Activated naive CD4-positive, alpha-beta T cell treated with anti-CD3 and anti-CD28 coated beads, Interleukin-2, amount 10 ng/mL, durations not matched to agents 7 days and 5 days (primary cell): ENCODE results near the gene HSPE1.
"Not testable (repeated sequence)": the region's sequence is repeated elsewhere in the genome, so short reads cannot be mapped to it uniquely, and the experiment has no call there.

Source experiments
- CTCF ChIA-PET: fragments of 350-600 bp; sonication (Branson Sonifier 250); formaldehyde crosslinking; loops from one replicate; lab custom pipeline; 2021; ENCODE audit warnings: antibody characterized with exemption; lab: Charles Lee
- DNase-seq: peaks from one replicate; pipeline ENCODE4 v3.0.0-alpha.2; 2020
- H3K27ac Mint-ChIP-seq: one replicate; pipeline ENCODE4 v1.8.0; 2021; ENCODE audit warnings: mild to moderate bottlenecking, moderate library complexity, mixed read lengths
- H3K27me3 Mint-ChIP-seq: one replicate; pipeline ENCODE4 v1.8.0; 2021; ENCODE audit warnings: mild to moderate bottlenecking, mixed read lengths
- H3K36me3 Mint-ChIP-seq: one replicate; pipeline ENCODE4 v1.8.0; 2021; ENCODE audit warnings: mixed read lengths
- H3K4me1 Mint-ChIP-seq: one replicate; pipeline ENCODE4 v1.8.0; 2021; ENCODE audit warnings: mixed read lengths
- H3K4me3 Mint-ChIP-seq: one replicate; pipeline ENCODE4 v1.8.0; 2021; ENCODE audit warnings: mild to moderate bottlenecking, moderate library complexity, mixed read lengths
- H3K9me3 Mint-ChIP-seq: one replicate; pipeline ENCODE4 v1.8.0; 2021; ENCODE audit warnings: mixed read lengths

Gene HSPE1

DNA sequence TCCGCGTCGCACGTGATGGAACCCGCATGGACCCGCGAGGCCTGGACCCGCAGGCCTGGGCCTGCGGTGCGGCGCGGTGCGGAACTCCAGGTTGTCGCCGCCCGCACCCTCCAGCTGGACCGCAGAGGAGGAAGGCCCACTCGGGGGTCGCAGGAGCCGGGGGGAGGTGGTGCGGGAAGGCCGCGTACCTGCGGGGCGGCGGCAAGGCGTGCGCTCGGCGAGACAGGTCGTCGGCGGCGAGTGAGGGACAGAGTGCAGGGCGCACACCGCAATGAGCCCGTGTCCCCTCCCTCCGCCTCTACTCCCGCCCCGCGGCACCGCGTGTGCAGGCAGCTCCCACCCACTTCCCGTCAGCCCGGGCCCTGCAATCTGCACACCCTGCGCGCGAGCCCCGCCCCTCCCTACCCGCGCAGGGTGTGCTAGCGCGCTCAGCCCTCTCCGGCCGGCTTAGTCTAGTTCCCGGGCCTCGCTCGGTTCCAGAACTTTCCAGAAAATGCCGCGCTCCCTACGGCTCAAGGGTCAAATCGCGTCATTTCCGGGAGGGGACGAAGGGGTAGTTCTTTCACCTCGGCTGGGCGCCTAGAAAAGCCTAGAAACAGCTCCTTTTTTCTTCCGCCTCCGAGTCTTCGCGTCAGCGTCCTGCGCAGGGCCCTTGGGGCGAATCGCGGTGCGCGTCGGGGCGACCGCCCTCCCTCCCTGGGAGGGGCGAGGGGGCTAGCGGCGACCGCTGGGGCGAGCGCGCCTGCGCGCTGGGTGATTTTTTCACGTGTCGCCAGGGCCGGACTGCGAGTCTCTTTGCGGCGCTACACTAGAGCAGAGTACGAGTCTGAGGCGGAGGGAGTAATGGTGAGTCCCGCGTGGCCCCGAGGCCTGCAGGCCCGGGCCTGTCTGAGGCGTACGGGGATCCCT lies at the start of gene HSPE1, which contains the start of gene HSPD1:
TSS of gene HSPE1 (plus strand) at position 786 of the 909 bp plus-strand sequence. CDS start at position 844, 58 bp downstream.
TSS of gene HSPD1 (minus strand) at position 247 of the 909 bp plus-strand sequence. CDS start 992 bp downstream, outside the sequence.
- peaks cover 65% of the 10 kb centered on the region for H3K36me3 Mint-ChIP-seq
- DNase-seq: peak; percentile 98
- peak within 1 kb of the TSS; percentile 94 for H3K4me3 Mint-ChIP-seq
- CTCF ChIA-PET: interaction anchor here (0.5 to 1.7 kb wide), 5 partner anchors 9 to 283 kb away, joined by 3 to 4 read pairs (median 3); no protein-coding TSS in a partner anchor
- no peaks in the 10 kb centered on the region for H3K9me3 Mint-ChIP-seq
- H3K27ac Mint-ChIP-seq: peak within 1 kb of the TSS; percentile 94
- no peaks in the 10 kb centered on the region for H3K27me3 Mint-ChIP-seq
- peaks cover 57% of the 10 kb centered on the region for H3K4me1 Mint-ChIP-seq

DNA sequence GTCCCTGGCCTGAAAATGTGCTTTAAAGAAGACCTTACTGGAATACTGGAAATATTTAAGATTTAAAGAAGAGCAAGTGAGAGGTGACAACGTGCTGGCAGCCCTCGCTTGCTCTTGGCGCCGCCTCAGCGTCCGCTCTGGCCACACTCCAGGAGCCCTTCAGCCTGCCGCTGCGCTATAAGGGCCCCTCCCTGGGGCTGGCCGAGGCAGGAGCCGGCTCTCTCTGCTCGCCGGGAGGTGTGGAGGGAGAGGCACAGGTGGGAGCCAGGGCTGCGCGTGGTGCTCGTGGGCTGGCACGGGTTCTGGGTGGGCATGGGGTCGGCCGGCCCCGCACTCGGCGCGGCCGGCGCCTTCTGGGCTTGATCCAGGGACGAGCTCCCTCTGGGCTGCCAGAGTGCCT lies 49.7 kb upstream of the HSPE1 start:
- Mint-ChIP-seq H3K4me1 (peaks cover 32% of the 10 kb centered on the region), H3K9me3 (no peaks in the 10 kb centered on the region), H3K27ac (no peak overlapping the region), H3K36me3 (peaks cover 6% of the 10 kb centered on the region), H3K4me3 (no peak overlapping the region), H3K27me3 (peaks cover 5% of the 10 kb centered on the region)
- DNase-seq: no peak
- CTCF ChIA-PET: no interaction called here

DNA sequence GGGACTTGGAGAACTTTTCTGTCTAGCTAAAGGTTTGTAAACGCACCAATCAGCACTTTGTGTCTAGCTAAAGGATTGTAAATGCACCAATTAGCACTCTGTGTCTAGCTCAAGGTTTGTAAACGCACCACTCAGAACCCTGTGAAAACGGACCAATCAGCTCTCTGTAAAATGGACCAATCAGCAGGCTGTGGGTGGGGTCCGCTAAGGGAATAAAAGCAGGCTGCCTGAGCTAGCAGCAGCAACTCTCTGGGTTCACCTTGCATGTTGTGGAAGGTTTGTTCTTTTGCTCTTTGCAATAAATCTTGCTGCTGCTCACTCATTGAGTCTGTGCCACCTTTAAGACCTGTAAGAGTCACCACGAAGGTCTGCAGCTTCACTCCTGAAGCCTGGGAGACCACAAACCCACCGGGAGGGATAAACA lies 49.2 kb upstream of the HSPE1 start:
- H3K36me3 Mint-ChIP-seq, H3K27ac Mint-ChIP-seq, H3K4me3 Mint-ChIP-seq, CTCF ChIA-PET, DNase-seq, H3K27me3 Mint-ChIP-seq, H3K9me3 Mint-ChIP-seq: not testable (repeated sequence)
- H3K4me1 Mint-ChIP-seq: peaks cover 36% of the 10 kb centered on the region

DNA sequence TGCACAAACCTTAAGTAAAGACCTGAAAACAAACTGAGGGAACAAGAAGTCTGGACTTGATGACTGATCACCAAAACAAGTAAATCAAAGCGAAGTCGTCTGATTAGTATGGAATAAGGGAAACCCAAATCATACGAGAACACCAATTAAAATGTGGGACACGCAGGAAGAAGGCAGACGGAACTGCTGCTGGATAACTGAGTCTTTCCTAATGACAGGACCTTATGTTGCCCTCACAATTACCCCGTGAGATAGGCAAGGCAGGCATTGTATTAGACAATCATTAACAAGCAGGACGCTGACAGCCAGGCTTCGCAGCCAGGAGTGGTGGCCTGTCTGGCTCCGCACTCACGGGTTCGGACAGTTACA lies 47.4 kb upstream of the HSPE1 start:
- H3K36me3 Mint-ChIP-seq: peaks cover 11% of the 10 kb centered on the region
- no peak for DNase-seq
- CTCF ChIA-PET: interaction anchor here (1.0 to 1.4 kb wide), 3 partner anchors 15 to 20 kb away, joined by 3 to 7 read pairs (median 4); no protein-coding TSS in a partner anchor

DNA sequence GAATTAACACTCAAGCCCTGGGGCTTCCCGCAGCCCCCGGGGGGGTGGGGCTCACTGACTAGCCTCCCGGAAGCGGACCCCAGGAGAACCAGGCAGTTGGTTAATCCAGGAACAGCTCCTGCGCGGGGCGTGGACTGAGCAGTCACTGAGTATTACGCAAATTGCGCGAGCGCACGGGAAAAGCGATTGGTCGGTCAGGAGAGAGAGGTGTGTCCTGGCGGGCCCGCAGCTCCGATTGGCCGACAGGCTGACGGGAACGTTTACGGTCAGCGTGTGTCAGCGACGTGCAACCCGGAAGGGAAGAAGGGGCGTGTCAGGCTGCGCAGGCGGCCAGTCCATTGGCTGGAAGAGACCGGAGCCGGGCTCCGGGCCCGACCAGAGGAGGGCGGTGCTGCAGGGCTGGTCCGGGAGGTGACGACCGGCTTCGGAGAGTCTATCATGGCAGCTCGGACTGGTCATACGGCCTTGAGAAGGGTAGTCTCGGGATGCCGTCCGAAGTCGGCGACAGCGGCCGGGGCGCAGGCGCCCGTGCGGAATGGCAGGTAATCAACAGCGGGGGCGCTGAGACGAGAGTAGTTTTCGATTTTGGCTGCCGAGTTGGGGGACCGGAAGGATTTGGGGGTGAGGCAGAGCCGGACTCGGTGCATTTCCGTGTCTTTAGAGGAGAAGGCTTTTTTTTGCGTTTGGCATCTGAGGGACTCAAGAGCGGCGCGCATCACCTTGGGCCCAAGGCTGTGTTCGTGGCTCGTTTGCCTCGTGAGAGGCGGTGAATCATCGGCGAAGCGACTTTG lies 46.9 kb upstream of the HSPE1 start, which contains the start of gene COQ10B:
TSS of gene COQ10B (plus strand) at position 430 of the 791 bp plus-strand sequence. CDS start at position 439, 9 bp downstream.
- H3K4me1 Mint-ChIP-seq: peaks cover 42% of the 10 kb centered on the region

More for the DNA sequence above, 47.4 kb upstream of the HSPE1 start:
- Mint-ChIP-seq H3K27ac (peak overlapping the region; percentile 100), H3K9me3 (no peaks in the 10 kb centered on the region), H3K4me3 (peak overlapping the region; percentile 98), H3K27me3 (no peaks in the 10 kb centered on the region), H3K4me1 (peaks cover 42% of the 10 kb centered on the region)

DNA sequence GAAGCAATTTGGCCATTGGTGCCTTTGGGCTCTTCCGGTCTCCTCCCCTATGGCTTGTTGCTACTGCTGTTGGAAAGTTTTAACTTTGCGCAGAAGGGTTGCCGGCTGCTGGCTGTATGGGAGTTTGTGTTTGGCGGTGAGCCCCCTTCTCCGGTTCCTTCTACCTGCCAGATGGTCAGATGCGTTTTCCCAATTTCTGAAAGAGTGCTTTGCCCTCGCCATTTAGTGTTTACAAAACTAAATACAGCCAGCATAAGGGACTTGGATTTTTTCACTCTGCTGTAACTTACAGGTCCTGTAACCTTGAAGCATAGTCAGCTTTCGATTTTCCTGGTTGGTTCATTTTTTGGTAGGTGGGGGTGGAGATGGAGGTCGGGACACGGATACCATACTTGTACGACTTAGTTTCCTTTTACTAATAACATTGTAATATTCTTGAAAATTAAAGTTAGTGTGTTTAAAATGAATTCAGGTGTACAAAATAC lies 46.2 kb upstream of the HSPE1 start:
- Mint-ChIP-seq H3K4me1 (peaks cover 42% of the 10 kb centered on the region), H3K4me3 (peak overlapping the region; percentile 98), H3K36me3 (peaks cover 13% of the 10 kb centered on the region), H3K27me3 (no peaks in the 10 kb centered on the region), H3K27ac (peak overlapping the region; percentile 100), H3K9me3 (no peaks in the 10 kb centered on the region)
- DNase-seq: no peak
- CTCF ChIA-PET: no interaction called here

More for the DNA sequence above, 46.9 kb upstream of the HSPE1 start, which contains the start of gene COQ10B:
- DNase-seq: peak; percentile 99
- Mint-ChIP-seq H3K9me3 (no peaks in the 10 kb centered on the region), H3K27ac (peak within 1 kb of the TSS; percentile 100), H3K27me3 (no peaks in the 10 kb centered on the region), H3K36me3 (peaks cover 13% of the 10 kb centered on the region), H3K4me3 (peak within 1 kb of the TSS; percentile 98)
- CTCF ChIA-PET: interaction anchor here (1.0 to 1.4 kb wide), 3 partner anchors 16 to 20 kb away, joined by 3 to 7 read pairs (median 4); no protein-coding TSS in a partner anchor

DNA sequence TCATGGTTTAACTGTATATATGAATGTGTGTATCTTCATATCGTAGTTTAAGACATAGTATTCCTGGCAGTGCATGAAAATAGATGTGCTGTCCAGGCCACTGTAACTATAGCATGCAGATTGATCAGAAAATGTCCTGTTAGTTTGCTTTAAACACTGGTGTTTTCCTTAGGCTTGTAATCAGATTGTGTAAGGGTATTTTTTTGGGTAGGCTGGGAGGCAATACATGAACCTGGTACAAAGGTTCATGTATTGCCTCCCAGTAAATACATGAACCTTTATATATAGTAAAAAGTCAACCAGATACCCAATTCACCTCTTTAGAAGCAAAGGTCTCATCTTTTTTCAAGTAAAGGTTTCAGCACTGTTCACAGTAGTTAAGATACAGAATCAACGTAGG lies 45.3 kb upstream of the HSPE1 start:
- peaks cover 14% of the 10 kb centered on the region for H3K36me3 Mint-ChIP-seq
- CTCF ChIA-PET: no interaction called here
- no peak for DNase-seq
- peaks cover 44% of the 10 kb centered on the region for H3K4me1 Mint-ChIP-seq
- H3K4me3 Mint-ChIP-seq: peak overlapping the region; percentile 98
- H3K9me3 Mint-ChIP-seq: no peaks in the 10 kb centered on the region
- H3K27me3 Mint-ChIP-seq: no peaks in the 10 kb centered on the region
- H3K27ac Mint-ChIP-seq: peak overlapping the region; percentile 100

DNA sequence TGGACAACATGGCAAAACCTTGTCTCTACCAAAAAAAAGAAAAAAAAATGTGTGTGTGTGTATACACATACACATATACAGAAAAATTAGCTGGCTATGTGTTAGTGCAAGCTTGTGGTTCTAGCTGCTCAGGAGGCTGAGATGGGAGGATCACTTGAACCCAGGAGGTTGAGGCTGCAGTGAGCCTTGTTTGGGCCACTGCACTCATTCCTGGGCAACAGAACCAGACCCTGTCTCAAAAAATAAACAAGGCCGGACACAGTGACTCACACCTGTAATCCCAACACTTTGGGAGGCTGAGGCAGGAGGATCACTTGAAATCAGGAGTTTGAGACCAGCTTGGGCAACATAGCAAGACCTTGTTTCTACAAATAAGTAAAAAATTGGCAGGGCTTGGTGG lies 44.8 kb upstream of the HSPE1 start:
- no peaks in the 10 kb centered on the region for H3K27me3 Mint-ChIP-seq
- DNase-seq: no peak
- H3K9me3 Mint-ChIP-seq: no peaks in the 10 kb centered on the region
- peak overlapping the region; percentile 17 for H3K4me3 Mint-ChIP-seq
- H3K36me3 Mint-ChIP-seq: peaks cover 15% of the 10 kb centered on the region
- CTCF ChIA-PET: no interaction called here
- H3K4me1 Mint-ChIP-seq: peaks cover 44% of the 10 kb centered on the region
- H3K27ac Mint-ChIP-seq: peak overlapping the region; percentile 20

DNA sequence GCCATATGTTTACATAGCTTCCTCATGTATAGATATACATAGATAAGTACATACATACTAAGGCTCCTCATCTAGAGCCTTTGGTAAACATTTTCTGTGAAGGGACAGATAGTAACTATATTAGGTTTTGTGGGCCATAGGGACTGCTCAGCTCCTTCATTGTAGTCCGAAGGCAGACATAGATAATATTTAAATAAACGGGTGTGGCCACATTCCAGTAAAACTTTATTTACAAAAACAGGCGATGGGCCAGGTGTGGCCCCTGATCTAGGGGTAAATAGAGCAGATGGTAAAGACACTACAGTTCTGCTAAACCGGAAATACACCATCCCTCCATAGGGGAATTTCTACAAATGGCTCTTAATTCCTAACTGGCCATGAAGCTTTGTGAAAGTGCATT lies 39.5 kb upstream of the HSPE1 start:
- H3K4me3 Mint-ChIP-seq: no peak overlapping the region
- H3K27ac Mint-ChIP-seq: no peak overlapping the region
- no peak for DNase-seq
- no peaks in the 10 kb centered on the region for H3K9me3 Mint-ChIP-seq
- CTCF ChIA-PET: interaction anchor here (0.6 kb wide), 1 partner anchor 10 kb away, joined by 4 read pairs; no protein-coding TSS in a partner anchor
- H3K27me3 Mint-ChIP-seq: no peaks in the 10 kb centered on the region
- H3K4me1 Mint-ChIP-seq: peaks cover 10% of the 10 kb centered on the region
- H3K36me3 Mint-ChIP-seq: peaks cover 28% of the 10 kb centered on the region

DNA sequence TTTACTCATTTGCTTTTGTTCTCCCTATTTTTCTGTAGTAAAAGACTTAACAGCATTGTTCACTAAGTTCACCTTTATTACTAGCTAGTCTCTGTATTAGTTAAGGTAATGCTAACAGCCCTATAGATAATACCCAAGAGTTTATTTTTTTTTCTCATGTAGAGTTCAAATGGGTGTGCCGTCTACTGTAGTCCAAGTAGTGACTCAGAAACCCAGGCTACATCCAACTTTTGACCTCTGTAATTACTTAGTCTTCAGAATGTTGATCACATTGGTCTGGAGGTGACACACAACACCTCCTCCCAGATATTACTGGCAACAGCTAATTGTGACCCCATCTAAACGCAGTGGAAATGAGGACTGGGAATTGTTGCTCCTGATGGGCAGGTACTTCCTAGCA lies 39.1 kb upstream of the HSPE1 start:
- Mint-ChIP-seq H3K4me1 (peaks cover 9% of the 10 kb centered on the region), H3K27me3 (no peaks in the 10 kb centered on the region), H3K27ac (no peak overlapping the region), H3K4me3 (no peak overlapping the region), H3K9me3 (no peaks in the 10 kb centered on the region), H3K36me3 (peaks cover 26% of the 10 kb centered on the region)
- DNase-seq: no peak
- CTCF ChIA-PET: no interaction called here

DNA sequence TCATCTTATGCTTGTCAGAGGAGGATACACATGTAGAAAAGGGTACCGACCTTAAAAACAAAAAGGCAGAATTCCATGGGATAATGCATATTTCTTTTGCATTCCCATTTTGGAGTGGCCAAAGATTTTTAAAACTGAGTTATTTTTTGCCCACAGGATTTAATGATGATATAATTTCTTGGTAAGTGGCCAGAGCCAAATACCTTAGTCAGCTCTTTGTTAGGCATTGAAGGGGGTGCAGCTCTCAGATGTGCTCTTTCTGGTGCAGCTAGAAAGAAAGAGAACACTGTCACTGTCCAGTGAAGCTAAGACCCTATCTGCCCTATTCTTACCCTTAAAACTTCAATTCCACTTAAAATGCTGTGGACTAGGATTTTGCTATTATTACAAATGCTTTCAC lies 36.0 kb upstream of the HSPE1 start:
- Mint-ChIP-seq H3K4me3 (no peak overlapping the region), H3K27ac (no peak overlapping the region), H3K9me3 (no peaks in the 10 kb centered on the region), H3K27me3 (no peaks in the 10 kb centered on the region), H3K4me1 (peaks cover 2% of the 10 kb centered on the region), H3K36me3 (peaks cover 36% of the 10 kb centered on the region)
- DNase-seq: no peak
- CTCF ChIA-PET: no interaction called here

DNA sequence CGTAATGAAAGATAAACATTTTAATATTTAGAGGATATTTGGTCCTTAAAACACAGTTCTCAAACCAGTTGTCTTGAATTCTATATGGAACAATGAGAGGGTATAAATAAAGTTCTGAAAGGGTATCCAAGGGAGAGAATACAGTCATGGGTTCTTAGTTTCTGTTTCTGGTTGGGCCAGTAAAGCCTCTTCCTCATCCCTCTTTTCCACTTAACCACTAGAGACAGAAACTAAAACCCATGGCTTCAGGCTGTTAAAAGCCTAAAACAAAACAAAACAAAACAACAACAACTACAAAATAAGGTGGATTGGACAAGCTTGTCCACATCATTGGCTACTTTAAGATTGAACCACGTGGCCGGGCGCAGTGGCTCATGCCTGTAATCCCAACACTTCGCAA lies 28.0 kb upstream of the HSPE1 start:
- CTCF ChIA-PET: interaction anchor here (1.0 kb wide), 1 partner anchor 76 kb away, joined by 3 read pairs; no protein-coding TSS in a partner anchor

DNA sequence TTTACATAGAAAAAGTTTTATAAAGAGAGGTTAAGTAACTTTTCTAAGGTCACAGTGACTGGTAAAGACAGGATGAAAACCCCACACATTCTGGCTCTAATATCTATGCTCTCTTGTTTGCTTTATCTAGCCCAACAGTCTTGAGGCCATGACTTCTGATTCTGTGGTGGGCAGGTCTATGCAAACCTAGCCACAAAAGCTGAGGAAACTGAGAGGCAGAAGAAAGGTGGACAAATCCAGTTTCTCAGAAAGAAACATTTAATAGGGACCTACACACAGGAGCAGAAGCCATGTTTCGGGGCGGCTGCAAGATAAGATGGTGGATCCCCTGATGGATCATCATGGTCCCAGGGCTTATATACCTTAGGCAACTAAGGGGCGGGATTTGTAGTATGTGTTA lies 22.4 kb upstream of the HSPE1 start:
- no peak for DNase-seq
- Mint-ChIP-seq H3K4me3 (no peak overlapping the region), H3K9me3 (no peaks in the 10 kb centered on the region), H3K27me3 (no peaks in the 10 kb centered on the region), H3K27ac (no peak overlapping the region), H3K4me1 (no peaks in the 10 kb centered on the region), H3K36me3 (peaks cover 58% of the 10 kb centered on the region)
- CTCF ChIA-PET: no interaction called here

More for the DNA sequence above, 28.0 kb upstream of the HSPE1 start:
- H3K4me1 Mint-ChIP-seq: no peaks in the 10 kb centered on the region
- H3K36me3 Mint-ChIP-seq: peaks cover 48% of the 10 kb centered on the region
- no peak overlapping the region for H3K4me3 Mint-ChIP-seq
- DNase-seq: no peak
- no peak overlapping the region for H3K27ac Mint-ChIP-seq
- no peaks in the 10 kb centered on the region for H3K9me3 Mint-ChIP-seq
- H3K27me3 Mint-ChIP-seq: no peaks in the 10 kb centered on the region
